Measurements from ENCODE around the gene TTI1. TPM values are rescaled to one million over a fixed set of nuclear protein-coding genes. Genes with fewer than 3 reads are reported as not detected.

The TTI1 gene
- total RNA-seq, 2 donors from 2014 or later = 37.5 to 56.2 TPM

GRCh38 chr20:38021087-38021772 lies 12.0 kb downstream of the TTI1 start:
- H3K36me3 ChIP-seq (ENCODE audit: control insufficient read depth, insufficient read depth, low read length) = peaks cover 37% of the 10 kb centered on the region
- Mint-ChIP-seq H3K9me3 (peaks cover 28% of the 10 kb centered on the region), H3K4me1 (peaks cover 4% of the 10 kb centered on the region), H3K36me3 (ENCODE audit: low read depth) (peaks cover 39% of the 10 kb centered on the region), H3K4me3 (no peak overlapping the region), H3K27me3 (ENCODE audit: insufficient read depth) (no peaks in the 10 kb centered on the region), H3K27ac (no peak overlapping the region)
- H3K27ac ChIP-seq (ENCODE audit: low read depth, low read length) = no peak overlapping the region
- no peaks in the 10 kb centered on the region for H3K4me1 ChIP-seq (ENCODE audit: control insufficient read depth, insufficient read depth, low read length)
- H3K9ac ChIP-seq (ENCODE audit: extremely low read depth, low read length, poor library complexity, severe bottlenecking) = no peak overlapping the region
- H3K9me3 ChIP-seq (ENCODE audit: control insufficient read depth, low read length) = peaks cover 32% of the 10 kb centered on the region
- no peak for TF ChIP-seq CTCF (conservative IDR thresholded peaks at IDR 0.05)
- H3K27me3 ChIP-seq (ENCODE audit: control insufficient read depth, insufficient read depth, low read length, poor library complexity, severe bottlenecking) = no peaks in the 10 kb centered on the region
- DNase-seq = no peak
- WGBS, 2 experiments (ENCODE audit: insufficient coverage in 1 of 2, insufficient read length in 1 of 2) = 92 to 100% methylated on average over 1 of the region's 2 CpGs
- H3K4me3 ChIP-seq (ENCODE audit: low read length) = no peak overlapping the region

DNA sequence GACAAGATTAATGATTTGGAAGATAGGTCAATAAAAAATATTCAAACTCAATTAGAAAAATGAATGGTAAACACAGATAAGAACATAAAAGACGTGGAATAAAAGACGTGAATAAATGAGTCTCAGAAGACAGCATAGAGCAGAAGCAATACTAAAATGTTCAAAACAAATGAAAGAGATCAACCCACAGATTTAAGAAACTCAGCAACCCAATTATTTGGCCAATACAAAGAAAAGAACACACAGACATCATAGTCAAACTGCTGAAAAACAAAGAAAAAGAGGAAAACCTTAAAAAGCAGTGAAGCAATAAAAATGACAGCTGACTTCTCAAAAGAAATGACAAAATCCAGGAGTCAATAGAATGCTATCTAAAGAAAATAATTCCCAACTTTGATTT lies 14.9 kb downstream of the TTI1 start:
- Mint-ChIP-seq H3K27me3 (ENCODE audit: insufficient read depth) (no peaks in the 10 kb centered on the region), H3K27ac (no peak overlapping the region), H3K9me3 (peaks cover 28% of the 10 kb centered on the region), H3K4me1 (peaks cover under 1% of the 10 kb centered on the region), H3K36me3 (ENCODE audit: low read depth) (peaks cover 59% of the 10 kb centered on the region), H3K4me3 (no peak overlapping the region)
- 95 to 100% methylated on average over 2 of the region's 2 CpGs for WGBS, 2 experiments (ENCODE audit: insufficient coverage in 1 of 2, insufficient read length in 1 of 2)
- Histone ChIP-seq H3K27ac (ENCODE audit: low read depth, low read length) (no peak overlapping the region), H3K4me1 (ENCODE audit: control insufficient read depth, insufficient read depth, low read length) (no peaks in the 10 kb centered on the region), H3K4me3 (ENCODE audit: low read length) (no peak overlapping the region), H3K9ac (ENCODE audit: extremely low read depth, low read length, poor library complexity, severe bottlenecking) (no peak overlapping the region), H3K27me3 (ENCODE audit: control insufficient read depth, insufficient read depth, low read length, poor library complexity, severe bottlenecking) (no peaks in the 10 kb centered on the region), H3K9me3 (ENCODE audit: control insufficient read depth, low read length) (peaks cover 32% of the 10 kb centered on the region), H3K36me3 (ENCODE audit: control insufficient read depth, insufficient read depth, low read length) (peaks cover 55% of the 10 kb centered on the region)
- no peak for DNase-seq
- TF ChIP-seq CTCF (conservative IDR thresholded peaks at IDR 0.05) = no peak

DNA sequence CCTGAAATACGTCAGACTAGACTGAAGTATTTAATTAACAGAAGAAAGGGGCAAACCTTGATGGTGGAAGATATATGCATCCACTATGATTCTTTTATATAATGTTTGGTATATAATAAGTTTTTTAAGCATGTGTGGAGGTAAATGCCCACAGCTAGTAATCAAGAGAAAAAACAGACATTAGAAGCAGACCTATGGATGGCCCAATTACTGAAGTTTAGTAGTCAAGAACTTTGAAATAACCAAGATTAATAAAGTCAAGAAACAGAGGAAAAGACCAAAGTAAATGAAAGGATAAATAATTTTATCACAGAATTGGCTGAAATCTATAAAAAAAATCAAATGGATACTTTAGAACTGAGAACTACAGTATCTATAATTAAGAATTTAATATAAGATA lies 15.3 kb downstream of the TTI1 start:
- Mint-ChIP-seq H3K36me3 (ENCODE audit: low read depth) (peaks cover 63% of the 10 kb centered on the region), H3K9me3 (peaks cover 28% of the 10 kb centered on the region)

More for the DNA sequence above, 15.3 kb downstream of the TTI1 start:
- Histone ChIP-seq H3K9ac (ENCODE audit: extremely low read depth, low read length, poor library complexity, severe bottlenecking) (no peak overlapping the region), H3K27ac (ENCODE audit: low read depth, low read length) (no peak overlapping the region), H3K27me3 (ENCODE audit: control insufficient read depth, insufficient read depth, low read length, poor library complexity, severe bottlenecking) (no peaks in the 10 kb centered on the region), H3K4me3 (ENCODE audit: low read length) (peak overlapping the region; percentile 43), H3K36me3 (ENCODE audit: control insufficient read depth, insufficient read depth, low read length) (peaks cover 59% of the 10 kb centered on the region), H3K9me3 (ENCODE audit: control insufficient read depth, low read length) (peaks cover 32% of the 10 kb centered on the region), H3K4me1 (ENCODE audit: control insufficient read depth, insufficient read depth, low read length) (no peaks in the 10 kb centered on the region)
- Mint-ChIP-seq H3K27me3 (ENCODE audit: insufficient read depth) (no peaks in the 10 kb centered on the region), H3K27ac (no peak overlapping the region), H3K4me3 (no peak overlapping the region), H3K4me1 (no peaks in the 10 kb centered on the region)
- WGBS, 2 experiments (ENCODE audit: insufficient coverage in 1 of 2, insufficient read length in 1 of 2) = 100% methylated on average over 1 of the region's 1 CpG; no CpG with 5 or more reads in 1 of the 2 experiments
- TF ChIP-seq CTCF (conservative IDR thresholded peaks at IDR 0.05) = no peak
- no peak for DNase-seq

All from endodermal cell (in vitro differentiated cells).